Activated naive CD8-positive, alpha-beta T cell treated with anti-CD3 and anti-CD28 coated beads, Interleukin-2, amount 50 U/mL, for 16 hours (primary cell): ENCODE data around the gene MRPS27.

ENCODE experiments used
- DNase-seq: peaks from one replicate; pipeline ENCODE4 v3.0.0-alpha.2; 2020; ENCODE audit warnings: low read depth, low spot score

Gene MRPS27

GRCh38 chr5:72290356-72291133, 29.5 kb downstream of the MRPS27 start:
- DNase-seq, result no peak

DNA sequence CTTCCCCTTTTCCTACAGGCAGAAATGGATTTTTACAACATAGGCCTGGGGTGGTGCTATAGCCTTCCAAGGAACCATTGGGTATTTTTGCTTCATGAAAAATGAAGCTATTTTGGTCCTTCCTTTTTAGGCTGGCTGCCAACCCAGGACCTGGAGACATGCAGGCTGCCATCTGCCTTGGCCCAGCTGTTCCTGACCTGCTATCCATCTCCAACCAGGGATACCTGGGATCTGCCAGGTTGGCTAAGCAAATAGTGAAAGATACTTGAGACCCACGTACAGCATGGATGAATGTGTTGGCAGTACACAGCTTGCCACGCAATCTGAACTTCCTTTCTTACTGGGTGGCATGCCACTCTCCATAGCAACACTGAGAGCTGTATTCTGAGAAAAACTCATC, 31.1 kb downstream of the MRPS27 start:
- no peak for DNase-seq

- DNase-seq, result no peak
These were observed 33.2 kb downstream of the MRPS27 start for GRCh38 chr5:72286798-72287197.

GRCh38 chr5:72285424-72285821, 34.6 kb downstream of the MRPS27 start:
- no peak for DNase-seq

GRCh38 chr5:72284559-72285423, 35.2 kb downstream of the MRPS27 start:
- DNase-seq, result no peak

DNA sequence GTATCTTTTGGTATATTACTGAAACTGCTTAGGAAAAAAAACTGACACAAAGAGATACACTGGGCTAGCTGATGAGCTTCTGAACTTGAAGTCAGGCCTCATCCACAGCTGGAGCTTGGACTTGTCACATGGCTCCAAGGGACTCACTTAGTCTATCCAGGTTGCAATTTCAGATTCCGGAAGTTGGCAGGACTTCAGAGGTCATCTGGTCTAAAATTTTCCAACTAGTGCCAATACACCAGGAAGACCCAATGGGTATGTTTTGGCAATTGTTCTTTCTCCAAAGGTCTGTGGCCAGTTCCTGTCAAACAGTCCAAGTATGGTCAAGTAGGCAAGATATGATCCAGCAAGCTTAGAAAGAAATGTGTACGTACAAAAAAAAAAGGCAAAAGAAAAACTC, 36.7 kb downstream of the MRPS27 start:
- DNase-seq, result no peak

DNA sequence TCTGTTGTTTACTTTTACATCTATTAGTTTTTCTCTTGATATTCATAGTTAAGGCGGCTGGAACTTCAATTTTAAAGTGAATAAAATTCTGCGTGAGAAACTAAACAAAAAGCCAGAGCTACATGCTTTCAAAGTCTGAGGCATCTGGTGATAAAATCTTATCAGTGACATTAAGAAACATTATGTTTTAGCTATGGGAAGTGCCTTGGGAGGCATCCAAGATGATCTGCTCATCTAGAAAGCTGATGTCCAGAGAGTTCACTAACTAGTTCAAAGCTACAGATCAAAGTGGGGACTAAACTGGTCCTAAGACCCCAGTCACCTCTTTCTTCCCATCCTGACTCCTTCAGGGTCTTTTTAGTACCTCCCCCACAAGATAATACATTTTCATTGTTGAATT, 37.2 kb downstream of the MRPS27 start:
- no peak for DNase-seq

- no peak for DNase-seq
These were observed 38.1 kb downstream of the MRPS27 start for GRCh38 chr5:72281764-72282499.

DNA sequence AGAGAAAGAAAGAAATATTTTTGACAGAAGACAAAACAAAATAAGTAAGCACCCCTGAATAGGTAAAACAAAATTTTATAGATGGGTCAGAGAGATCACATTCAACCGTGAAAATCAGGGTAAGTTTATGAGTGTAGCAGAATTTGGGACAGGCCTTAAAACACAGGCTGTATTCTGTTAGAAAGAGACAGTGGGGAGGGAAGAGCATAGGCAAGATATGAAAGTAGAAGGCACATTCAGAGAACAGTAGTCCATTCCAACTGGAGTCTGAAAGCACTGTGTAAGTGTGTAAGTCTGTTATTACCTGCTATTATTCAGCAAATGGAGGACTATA, 38.6 kb downstream of the MRPS27 start:
- no peak for DNase-seq

GRCh38 chr5:72280581-72281069, 39.4 kb downstream of the MRPS27 start:
- no peak for DNase-seq

DNA sequence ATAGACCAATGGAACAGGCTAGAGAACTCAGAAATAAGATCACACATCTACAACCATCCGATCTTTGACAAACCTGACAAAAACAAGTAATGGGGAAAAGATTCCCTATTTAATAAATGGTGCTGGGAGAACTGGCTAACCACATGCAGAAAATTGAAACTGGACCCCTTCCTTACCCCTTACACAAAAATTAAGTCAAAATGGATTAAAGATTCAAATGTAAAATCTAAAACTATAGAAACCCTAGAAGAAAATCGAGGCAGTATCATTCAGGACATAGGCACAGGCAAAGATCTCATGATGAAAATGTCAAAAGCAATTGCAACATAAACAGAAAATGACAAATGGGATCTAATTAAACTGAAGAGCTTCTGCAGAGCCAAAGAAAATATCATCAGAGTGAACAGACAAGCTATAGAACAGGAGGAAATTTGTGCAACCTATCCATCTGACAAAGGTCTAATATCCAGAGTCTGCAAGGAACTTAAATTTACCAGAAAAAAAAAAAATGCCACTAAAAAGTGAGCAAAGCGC, 43.8 kb downstream of the MRPS27 start:
- no peak for DNase-seq

GRCh38 chr5:72273547-72273946, 46.5 kb downstream of the MRPS27 start:
- no peak for DNase-seq

DNA sequence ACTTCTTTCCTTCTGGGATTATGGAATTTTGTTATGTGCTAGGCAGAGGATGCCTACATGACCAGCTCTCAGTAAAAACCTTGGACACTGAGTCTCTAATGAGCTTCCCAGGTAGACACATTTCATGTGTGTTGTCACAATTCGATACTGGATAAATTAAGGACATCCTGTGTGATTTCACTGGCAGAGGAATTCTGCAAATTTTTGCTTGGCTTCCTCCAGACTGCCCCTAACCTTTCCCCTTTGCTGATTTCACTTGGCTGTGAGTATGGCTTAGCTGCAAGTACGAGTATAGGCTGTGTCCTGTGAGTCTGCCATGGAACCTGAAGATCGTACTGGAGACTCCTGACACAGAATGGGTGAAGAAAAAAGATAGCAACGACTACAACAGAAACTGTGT, 47.6 kb downstream of the MRPS27 start:
- no peak for DNase-seq

- no peak for DNase-seq
These were observed 48.3 kb downstream of the MRPS27 start for GRCh38 chr5:72271702-72272101.

GRCh38 chr5:72270037-72270436, 50.0 kb downstream of the MRPS27 start:
- DNase-seq, result no peak

GRCh38 chr5:72269411-72269780, 50.6 kb downstream of the MRPS27 start:
- DNase-seq, result no peak

DNA sequence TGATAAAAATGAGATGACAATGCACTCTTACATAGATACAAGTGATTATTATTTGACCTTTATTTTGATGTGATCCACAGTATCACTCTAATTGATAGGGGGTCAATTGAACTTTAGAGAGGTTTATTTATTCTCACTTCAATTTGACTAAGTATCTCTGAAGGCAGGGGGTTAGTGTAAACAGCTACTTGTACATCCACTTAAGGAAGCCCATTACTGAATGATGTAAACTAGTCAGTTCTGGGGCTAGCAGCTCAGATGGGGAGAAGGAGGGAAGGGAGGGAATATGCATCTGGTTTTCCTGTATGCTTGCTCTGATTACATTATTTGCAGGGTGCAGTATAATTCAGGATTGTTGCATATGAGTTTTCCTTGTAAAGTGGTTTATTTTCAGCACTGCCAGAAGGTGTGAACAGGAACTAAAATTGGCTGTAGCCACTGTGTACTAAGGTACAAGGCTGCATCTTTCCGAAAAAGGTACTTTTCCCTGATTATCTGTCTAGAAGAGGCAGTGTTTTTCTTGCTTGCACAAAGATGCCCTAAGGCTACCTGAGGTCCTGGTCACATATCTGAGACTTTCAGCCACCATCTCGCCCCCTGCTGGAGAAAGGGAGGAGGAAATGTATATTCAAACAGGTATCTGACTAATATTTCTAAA, 51.2 kb downstream of the MRPS27 start:
- peak; percentile 5 for DNase-seq

GRCh38 chr5:72268260-72268659, 51.8 kb downstream of the MRPS27 start:
- DNase-seq, result no peak

GRCh38 chr5:72267685-72268084, 52.4 kb downstream of the MRPS27 start:
- no peak for DNase-seq

DNA sequence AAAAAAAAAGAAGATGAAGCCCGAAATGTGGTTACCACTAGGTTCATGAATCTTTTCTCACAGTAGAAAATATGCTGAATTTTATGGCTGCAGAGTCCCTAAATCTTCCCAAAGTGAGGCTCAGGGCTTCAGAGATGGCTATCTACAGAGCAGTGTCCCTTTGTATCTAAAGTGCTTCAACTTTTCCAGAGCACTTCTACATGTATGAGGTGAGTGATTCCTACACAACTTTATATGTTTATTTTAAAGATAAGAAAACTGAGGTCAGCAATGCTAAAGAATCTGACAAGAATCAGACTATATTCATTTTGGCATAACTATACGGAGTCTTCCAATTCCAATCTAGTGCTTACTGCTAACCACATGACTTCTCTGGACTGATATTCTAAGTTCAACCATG, 53.2 kb downstream of the MRPS27 start:
- no peak for DNase-seq
